Gastroesophageal sphincter (tissue), 3 donors: ENCODE data around the gene KCNB1.

Source experiments
- CTCF ChIP-seq, 4 experiments: fragments of 200-600 bp in 2 of 4; fragments of 450-650 bp in 2 of 4; sonication (generic) in 1 of 4; IDR thresholded peaks; one replicate each; pipeline ENCODE4 v1.5.1; 2017 to 2019; ENCODE audit warnings: antibody characterized with exemption in 4 of 4, mild to moderate bottlenecking in 2 of 4, moderate library complexity in 2 of 4
- EP300 ChIP-seq: sonication (generic); formaldehyde crosslinking; IDR thresholded peaks from one replicate; pipeline ENCODE4 v1.6.1; 2017; ENCODE audit warnings: antibody characterized with exemption, mild to moderate bottlenecking
- POLR2A ChIP-seq, 2 donors: fragments of 450-650 bp; IDR thresholded peaks; one replicate each; pipeline ENCODE4 v1.6.1; 2017; ENCODE audit warnings: antibody characterized with exemption in 2 of 2, mild to moderate bottlenecking in 2 of 2, moderate library complexity in 1 of 2
- POLR2AphosphoS5 ChIP-seq: sonication (generic); formaldehyde crosslinking; IDR thresholded peaks from one replicate; pipeline ENCODE4 v1.6.1; 2017; ENCODE audit warnings: antibody characterized with exemption

DNA sequence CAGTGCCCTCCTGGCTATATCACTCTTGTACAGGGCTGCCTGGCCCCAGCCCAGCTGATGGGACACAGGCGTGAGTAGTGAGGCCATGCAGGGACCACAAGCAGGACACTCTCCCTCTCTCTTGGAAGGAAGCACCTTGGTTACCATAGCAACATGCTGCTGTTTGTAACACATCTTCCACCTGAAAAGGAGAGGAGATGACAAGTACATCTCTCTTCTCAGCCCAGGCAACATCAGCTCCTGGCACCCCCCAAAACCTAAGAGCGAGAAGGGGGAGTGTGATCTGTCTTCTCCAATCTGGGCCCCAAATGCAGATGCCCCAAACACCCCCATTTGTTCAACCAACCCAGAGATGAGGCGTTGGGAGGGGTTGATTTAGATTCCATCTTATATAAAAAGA is 49.9 kb downstream of the KCNB1 start:
- TF ChIP-seq CTCF (IDR thresholded peaks at IDR 0.05) (no peak), POLR2AphosphoS5 (no peak), EP300 (no peak), POLR2A (IDR thresholded peaks at IDR 0.05) (no peak)
